Nucleus accumbens (tissue), 56 donors: ENCODE data around the gene CYP2S1.
"Not testable (repeated sequence)": the region's sequence is repeated elsewhere in the genome, so short reads cannot be mapped to it uniquely, and the experiment has no call there.

ENCODE experiments used
- DNase-seq, 56 donors: peaks; one replicate each; lab custom pipeline; 2025; lab: John Stamatoyannopoulos, UW

CYP2S1 gene

DNA sequence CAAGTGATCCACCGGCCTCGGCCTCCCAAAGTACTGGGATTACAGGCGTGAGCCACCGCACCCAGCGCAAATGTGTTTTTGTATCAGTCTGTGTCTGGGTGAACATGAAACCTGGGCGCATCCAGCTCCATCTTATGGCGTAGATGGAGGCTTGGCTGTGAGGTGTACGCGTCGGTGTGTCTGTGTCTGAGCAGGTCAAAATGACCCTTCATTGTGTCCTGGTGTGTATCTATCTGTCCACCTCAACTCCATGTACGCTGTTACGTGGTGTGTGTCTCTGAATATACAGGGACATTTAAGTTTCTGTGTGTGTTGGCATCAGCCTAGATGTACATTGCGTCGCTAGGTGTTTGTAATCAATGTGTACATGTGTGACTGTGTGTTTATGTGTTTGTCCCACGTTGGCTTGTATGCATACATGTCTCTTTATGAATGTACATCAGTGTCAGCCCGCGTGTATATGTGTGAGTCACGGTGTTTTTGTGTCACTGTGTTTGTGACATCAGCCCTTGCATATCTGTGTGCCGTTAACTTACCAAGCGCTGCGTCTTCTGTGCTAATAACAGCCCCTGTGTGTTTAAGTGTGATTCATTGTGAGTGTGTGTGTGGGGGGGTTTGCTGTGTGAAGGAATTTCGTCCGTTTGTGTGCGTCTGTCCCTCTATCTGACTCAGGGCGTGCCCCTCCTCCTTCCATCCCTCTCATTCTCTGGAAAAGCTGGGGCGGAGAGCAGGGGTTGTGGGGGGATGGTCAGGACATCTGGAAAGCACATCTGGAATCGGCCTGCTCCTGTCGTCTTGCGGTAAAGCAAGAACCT lies 32.4 kb downstream of the CYP2S1 start:
- peak in 10 of 56 donors; percentile 2 to 71 (median 28) for DNase-seq

DNA sequence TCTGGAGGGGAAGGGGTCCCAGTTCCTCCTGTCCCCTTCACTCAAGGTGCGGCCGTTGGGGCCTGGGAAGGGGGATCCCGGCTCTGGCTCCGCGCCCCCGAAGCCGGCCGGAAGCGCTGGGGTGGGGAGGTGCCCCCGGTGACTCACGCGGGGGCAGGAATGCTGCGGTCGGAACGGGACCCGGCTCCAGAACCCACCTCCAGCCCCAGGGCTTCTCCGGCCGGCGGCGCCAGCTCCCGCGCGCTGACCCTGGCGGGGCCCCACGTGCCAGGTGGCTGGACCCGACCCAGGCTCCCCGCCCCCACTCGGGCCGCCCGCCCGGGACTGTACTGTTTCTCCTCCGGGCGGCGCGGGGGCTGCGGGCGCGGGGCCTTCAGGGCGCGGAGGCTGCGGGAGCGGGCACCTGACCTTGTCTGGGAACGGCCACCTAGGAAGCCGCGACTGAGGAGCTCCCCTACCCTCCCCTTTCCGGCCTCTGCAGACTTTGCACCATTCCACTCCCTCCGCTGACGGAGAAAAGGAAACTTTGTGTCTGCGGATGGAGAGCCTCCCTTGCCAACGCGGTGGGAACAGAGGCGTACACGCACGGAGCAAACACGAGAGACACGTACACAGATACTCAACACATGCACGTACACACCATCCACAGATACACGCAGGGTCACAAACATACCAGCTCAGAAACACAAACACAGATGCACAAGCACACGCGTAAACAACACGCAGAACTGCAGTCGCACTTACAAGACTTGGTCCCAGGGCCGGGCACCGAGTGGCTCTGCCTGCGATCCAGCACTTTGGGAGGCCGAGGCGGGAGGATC lies 33.2 kb downstream of the CYP2S1 start:
- DNase-seq = peak in 35 of 56 donors; percentile 6 to 81 (median 34)

- no peak for DNase-seq
Observed at GRCh38 chr19:41226874-41227390, 33.9 kb downstream of the CYP2S1 start.

DNA sequence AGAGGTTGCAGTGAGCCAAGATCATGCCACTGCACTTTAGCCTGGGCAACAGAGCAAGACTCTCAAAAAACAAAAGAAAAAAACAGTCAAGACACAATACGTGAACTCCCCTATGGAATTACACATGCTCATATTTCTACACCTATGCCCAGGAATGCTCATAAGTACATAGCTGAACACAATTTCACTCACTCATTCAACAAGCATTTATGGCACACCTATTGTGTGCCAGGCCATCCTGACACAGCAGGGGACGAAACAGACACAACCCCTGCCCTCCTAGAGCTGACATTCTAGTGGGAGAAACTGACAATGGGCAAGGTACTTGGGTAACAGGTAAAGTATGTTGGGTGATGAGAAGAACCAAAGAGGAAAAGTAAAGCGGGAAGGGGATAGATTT lies 35.5 kb downstream of the CYP2S1 start:
- DNase-seq = no peak

DNA sequence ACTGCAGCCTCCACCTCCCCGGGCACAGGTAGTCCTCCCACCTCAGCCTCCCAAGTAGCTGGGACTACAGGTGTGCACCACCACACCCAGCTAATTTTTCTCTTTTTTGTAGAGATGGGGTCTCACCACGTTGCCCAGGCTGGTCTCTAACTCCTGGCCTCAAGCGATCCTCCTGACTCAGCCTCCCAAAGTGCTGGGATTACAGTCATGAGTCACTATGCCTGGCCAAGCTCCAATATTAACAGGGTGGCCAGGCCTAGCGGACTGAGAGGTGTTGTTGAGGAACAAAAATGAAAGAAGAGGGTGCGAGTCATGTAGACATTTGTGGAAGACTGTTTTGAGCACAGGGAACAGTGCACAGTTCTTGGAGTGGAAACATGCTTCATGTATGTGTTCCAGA lies 36.3 kb downstream of the CYP2S1 start:
- not testable (repeated sequence) for DNase-seq

DNA sequence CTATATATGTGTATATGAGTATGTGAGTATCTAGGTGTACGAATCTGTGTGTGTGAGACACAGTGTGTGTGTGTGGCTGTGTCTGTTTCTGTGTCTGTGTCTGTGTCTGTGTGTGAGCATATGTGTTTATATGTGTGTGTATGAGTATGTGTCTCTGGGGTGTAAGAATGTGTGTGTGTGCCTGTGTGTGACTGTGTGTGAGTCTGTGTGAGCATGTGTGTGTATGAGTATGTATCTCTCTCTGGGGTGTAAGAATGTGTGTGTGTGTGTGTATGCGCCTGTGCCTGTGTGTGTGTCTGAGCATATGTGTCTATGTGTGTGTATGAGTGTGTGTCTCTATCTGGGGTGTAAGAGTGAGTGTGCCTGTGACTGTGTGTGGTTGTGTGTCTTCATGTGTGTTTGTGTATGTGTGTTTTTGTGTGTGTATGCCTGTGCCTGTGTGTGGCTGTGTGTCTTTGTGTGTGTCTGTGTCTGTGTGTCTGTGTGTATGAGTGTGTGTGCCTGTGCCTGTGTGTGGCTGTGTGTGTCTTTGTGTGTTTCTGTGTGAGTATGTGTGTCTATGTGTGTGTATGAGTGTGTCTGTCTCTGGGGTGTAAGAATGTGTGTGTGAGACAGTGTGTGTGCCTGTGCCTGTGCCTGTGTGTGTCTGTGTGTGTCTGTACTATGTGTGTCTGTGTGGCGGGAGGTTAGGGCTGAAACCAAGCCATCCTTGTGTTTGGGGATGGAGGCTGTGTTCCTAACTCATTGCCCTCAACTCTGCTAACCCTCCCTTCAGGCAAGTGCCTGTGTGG lies 37.2 kb downstream of the CYP2S1 start:
- no peak for DNase-seq

DNA sequence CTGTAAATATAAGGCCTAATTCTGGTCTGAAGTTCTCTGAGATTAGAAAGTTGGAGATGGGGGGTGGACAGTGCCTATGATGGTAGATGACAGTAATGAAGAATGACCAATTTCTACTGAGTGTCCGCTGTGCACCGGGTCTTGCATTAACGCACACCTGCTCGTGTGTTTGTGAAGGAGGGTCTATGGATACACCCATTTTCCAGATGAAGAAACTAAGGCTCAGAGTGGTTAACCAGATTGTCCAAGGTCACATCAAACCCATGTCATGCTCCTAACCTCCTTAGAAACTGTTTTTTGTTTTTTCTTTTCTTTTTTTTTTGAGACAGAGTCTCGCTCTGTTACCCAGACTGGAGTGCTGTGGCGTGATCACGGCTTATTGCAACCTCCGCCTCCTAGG lies 39.7 kb downstream of the CYP2S1 start:
- no peak for DNase-seq

- peak in 9 of 56 donors; percentile 1 to 27 (median 16) for DNase-seq
Observed at GRCh38 chr19:41233748-41234240, 40.8 kb downstream of the CYP2S1 start.

DNA sequence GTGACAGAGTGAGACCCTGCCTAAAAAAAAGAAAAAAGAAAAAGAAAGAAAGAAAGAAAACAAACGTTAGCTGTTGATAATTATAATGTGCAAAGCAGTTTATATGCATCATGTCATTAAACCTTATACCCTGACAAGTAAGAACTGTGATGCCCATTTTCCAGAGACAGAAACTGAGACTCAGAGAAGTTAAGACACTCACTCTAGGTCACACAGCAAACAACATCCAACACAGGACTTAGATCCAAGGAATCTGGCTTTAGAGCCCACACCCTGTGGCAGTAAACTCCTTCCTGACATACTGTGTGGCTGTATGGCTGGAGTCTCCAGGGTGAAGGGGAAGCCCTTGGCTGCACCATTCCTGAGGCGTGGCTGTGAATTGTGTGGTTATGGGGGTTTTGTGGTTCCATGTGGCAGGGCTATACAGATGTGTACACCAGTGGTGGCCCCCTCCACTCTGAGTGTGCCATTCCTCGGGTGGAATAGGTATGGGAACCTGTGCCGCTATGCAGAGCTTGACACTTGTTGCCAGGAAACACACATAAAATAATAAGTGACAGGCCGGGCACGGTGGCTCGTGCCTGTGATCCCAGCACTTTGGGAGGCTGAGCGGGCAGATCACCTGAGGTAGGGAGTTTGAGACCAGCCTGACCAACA lies 41.6 kb downstream of the CYP2S1 start:
- no peak for DNase-seq

DNA sequence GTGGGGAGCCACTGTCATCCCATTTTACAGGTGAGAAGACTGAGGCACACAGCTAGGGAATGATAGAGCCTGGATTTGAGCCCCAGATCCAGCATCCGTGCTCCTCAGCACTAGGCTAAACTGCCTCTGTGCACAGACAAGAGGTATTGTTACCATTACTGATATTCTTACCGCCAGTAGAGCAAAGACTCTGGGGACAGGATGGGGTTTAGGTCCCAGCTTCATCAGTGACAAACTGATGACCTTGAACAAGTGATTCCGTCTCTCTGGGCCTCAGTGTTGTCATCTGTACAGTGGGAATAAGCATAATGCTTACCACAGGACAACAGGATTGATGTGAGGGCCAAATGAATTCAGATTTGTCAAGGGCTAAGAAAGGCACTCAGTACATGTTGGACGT lies 42.5 kb downstream of the CYP2S1 start:
- DNase-seq = no peak

GRCh38 chr19:41238244-41238643 lies 45.2 kb downstream of the CYP2S1 start:
- DNase-seq = peak in 1 of 56 donors; percentile 21

- DNase-seq = no peak
Observed at GRCh38 chr19:41239363-41239762, 46.3 kb downstream of the CYP2S1 start.

- DNase-seq = no peak
Observed at GRCh38 chr19:41239961-41240574, 47.0 kb downstream of the CYP2S1 start.

DNA sequence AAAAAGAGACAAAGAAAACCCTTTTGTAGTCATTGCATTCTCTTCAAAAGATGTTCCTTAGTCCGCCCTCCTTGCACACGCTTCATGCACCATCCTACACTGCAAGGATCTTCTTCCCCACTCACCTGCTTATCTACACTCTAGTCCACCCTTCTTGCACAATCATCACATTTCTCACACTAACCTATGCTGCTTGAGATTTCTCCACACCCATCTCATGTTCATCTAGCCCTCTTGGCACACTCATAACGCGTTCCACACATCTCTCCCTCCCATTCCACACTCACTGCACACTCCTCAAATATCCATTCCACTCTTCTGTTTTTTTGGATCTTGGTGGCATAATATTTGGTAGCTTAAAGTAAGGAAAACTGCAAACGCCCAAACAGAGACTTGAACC lies 48.8 kb downstream of the CYP2S1 start:
- DNase-seq = no peak

GRCh38 chr19:41244117-41244516 lies 51.1 kb downstream of the CYP2S1 start:
- no peak for DNase-seq

- DNase-seq = no peak
Observed at GRCh38 chr19:41245843-41246242, 52.8 kb downstream of the CYP2S1 start.

GRCh38 chr19:41248895-41249294 lies 55.9 kb downstream of the CYP2S1 start:
- no peak for DNase-seq

DNA sequence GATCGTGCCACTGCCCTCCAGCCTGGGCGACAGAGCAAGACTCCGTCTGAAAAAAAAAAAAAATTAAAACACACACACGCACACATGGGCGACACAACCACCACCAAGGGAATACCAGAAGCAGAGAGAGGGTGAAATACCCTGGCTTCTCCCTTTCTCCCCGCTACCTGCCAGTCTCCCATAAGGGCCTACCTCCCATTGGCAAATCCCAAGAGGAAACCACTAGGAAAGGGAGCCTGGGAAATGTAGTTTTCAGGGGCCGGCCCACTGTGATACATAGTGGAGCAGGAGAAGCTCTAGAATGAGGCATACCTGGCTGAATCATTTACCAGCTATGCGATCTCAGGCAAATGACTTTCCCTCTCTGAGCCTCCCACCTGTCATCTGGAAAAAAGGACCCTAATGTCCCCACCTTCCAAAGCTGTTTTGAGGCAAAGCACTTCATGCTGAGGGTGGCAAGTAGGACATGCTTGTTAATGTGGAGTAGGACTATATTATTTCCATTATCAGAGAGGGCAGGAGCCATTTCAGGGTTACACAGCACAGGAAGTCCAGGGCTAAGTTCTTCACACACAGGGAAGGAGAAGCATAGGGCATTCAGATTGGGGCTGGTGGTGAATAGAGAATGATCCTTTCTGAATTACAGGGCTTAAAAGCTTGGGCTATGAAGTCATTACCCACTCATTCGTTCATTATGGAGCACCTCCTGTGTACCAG lies 56.8 kb downstream of the CYP2S1 start:
- DNase-seq = no peak

GRCh38 chr19:41253660-41254059 lies 60.6 kb downstream of the CYP2S1 start:
- DNase-seq = no peak
